Measurements from ENCODE around the gene NEDD4.

NEDD4 gene

DNA sequence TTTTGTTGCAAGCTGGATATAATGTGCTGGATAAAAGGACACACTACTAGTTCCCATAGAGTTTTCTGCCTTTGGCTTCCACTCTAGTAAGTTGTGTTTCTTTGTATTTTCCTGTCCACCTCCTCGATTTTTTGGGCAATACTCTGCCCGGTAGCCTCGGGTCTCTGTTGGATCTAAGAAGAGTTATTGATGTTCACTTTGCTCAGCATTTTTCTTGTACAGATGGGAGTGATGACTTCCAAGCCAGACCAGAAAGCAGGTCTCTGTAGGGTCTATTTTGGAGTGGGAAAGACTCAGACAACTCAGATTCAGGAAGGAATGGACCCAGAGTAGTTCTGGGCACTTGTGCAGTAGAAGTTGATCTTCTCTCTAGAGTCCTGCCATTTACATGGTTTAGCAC lies 214.5 kb downstream of the NEDD4 start:
- DNase-seq (ENCODE audit: low spot score): no peak
